DOHH2 (cell line): Measurements from ENCODE around the gene DEFB124.

Source experiments
- H3F3A ChIP-seq: fragments of 200-600 bp; sonication (generic), shearing (Covaris generic); 2 replicates; pipeline ENCODE4 v1.6.0; 2016; ENCODE audit warnings: antibody characterized with exemption, mild to moderate bottlenecking; ENCODE audit not compliant: control insufficient read depth, insufficient read depth
- H3K27ac ChIP-seq: fragments of 200-600 bp; sonication (generic); 2 replicates; pipeline ENCODE4 v1.5.1; 2014; ENCODE audit warnings: low read depth, mild to moderate bottlenecking, low read length, moderate library complexity
- H3K27me3 ChIP-seq: fragments of 200-600 bp; sonication (generic); 2 replicates; pipeline ENCODE4 v1.6.1; 2014; ENCODE audit warnings: mild to moderate bottlenecking, low read length, mixed read lengths; ENCODE audit not compliant: control insufficient read depth
- H3K36me3 ChIP-seq: fragments of 200-600 bp; sonication (generic); 2 replicates; pipeline ENCODE4 v1.6.1; 2014; ENCODE audit warnings: mild to moderate bottlenecking, low read length, moderate library complexity, mixed read lengths; ENCODE audit not compliant: control insufficient read depth
- H3K4me1 ChIP-seq: fragments of 200-600 bp; sonication (generic); 2 replicates; pipeline ENCODE4 v1.6.1; 2014; ENCODE audit warnings: mild to moderate bottlenecking, low read length, mixed read lengths; ENCODE audit not compliant: control insufficient read depth
- H3K4me2 ChIP-seq: fragments of 200-600 bp; sonication (generic); 2 replicates; pipeline ENCODE4 v1.6.0; 2014; ENCODE audit warnings: mild to moderate bottlenecking, low read length, moderate library complexity
- H3K4me3 ChIP-seq: fragments of 200-600 bp; sonication (generic); 2 replicates; pipeline ENCODE4 v1.5.1; 2014; ENCODE audit warnings: mild to moderate bottlenecking, low read length, mixed read lengths
- H3K79me2 ChIP-seq: fragments of 200-600 bp; sonication (generic); 2 replicates; pipeline ENCODE4 v1.6.1; 2014; ENCODE audit warnings: mild to moderate bottlenecking, low read length, mixed read lengths; ENCODE audit not compliant: control insufficient read depth
- H3K9me2 ChIP-seq: fragments of 200-600 bp; sonication (generic); replicated peaks from 2 replicates; pipeline ENCODE4 v1.6.1; 2014; ENCODE audit warnings: mild to moderate bottlenecking, low read length, mixed read lengths; ENCODE audit not compliant: control insufficient read depth
- H3K9me3 ChIP-seq: fragments of 200-600 bp; sonication (generic); 2 replicates; pipeline ENCODE4 v1.6.1; 2014; ENCODE audit warnings: antibody characterized with exemption, low read length, mixed read lengths; ENCODE audit not compliant: control insufficient read depth, insufficient read depth
- H4K20me1 ChIP-seq: fragments of 200-600 bp; sonication (generic); 2 replicates; pipeline ENCODE4 v1.6.0; 2014; ENCODE audit warnings: low read depth, mild to moderate bottlenecking, antibody characterized with exemption, low read length, moderate library complexity; ENCODE audit not compliant: control insufficient read depth, insufficient read depth
- CTCF ChIP-seq: fragments of 200-600 bp; sonication (generic); IDR thresholded peaks from one replicate; pipeline ENCODE4 v1.5.1; 2014; ENCODE audit warnings: antibody characterized with exemption, mild to moderate bottlenecking, low read depth, low read length; ENCODE audit not compliant: poor library complexity, severe bottlenecking
- EZH2phosphoT487 ChIP-seq: fragments of 200-600 bp; sonication (generic); IDR thresholded peaks from 2 replicates; pipeline ENCODE4 v1.6.1; 2017; ENCODE audit warnings: borderline replicate concordance, mild to moderate bottlenecking, antibody characterized with exemption, low read length, moderate library complexity, mixed read lengths

The DEFB124 gene

GRCh38 chr20:31500527-31500926 is 25.6 kb upstream of the DEFB124 start:
- Histone ChIP-seq H3K27ac (no peak overlapping the region), H3K4me3 (no peak overlapping the region), H3K27me3 (0 out of 2 replicates have a peak, but pooled peaks cover 12% of the 10 kb centered on the region), H3K36me3 (no peaks in the 10 kb centered on the region), H3K79me2 (no peaks in the 10 kb centered on the region), H3F3A (no peaks in the 10 kb centered on the region), H3K9me3 (no peaks in the 10 kb centered on the region), H3K9me2 (no peaks in the 10 kb centered on the region), H3K4me1 (no peaks in the 10 kb centered on the region), H4K20me1 (no peaks in the 10 kb centered on the region), H3K4me2 (no peak overlapping the region)
- TF ChIP-seq EZH2phosphoT487 = no peak
- TF ChIP-seq CTCF = no peak

DNA sequence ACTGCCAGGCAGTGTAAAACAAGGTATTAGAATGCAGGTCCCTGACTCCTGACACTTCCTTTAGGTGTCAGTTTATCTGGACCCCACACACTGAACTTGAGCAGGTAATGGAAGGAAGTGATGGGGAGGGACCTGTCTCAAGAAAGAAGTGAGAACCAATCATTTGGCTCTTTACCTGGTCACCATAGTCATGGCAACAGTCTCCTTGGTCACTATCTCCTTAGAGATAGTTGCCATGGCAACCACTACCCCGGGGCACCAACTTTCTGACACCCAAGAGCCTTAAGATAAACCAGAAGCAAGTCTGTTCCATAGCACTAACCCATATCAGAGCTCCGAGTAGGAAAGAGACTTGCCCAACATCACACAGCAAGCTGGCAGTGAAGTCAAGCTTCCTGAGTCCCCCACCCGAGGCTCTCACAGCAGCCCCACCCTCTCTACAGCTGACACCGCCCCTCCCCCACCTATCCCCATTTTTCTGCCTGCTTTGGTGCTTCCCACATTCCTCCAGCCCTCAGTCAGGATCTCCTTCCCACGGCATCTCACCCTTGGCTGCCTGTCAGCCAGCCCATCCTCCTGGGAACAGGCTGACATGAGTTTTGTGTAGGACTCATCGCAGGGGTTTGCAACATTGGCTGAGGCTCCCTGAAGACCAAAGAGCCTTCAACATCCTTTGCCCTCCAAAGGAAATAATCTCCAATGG is 23.1 kb upstream of the DEFB124 start:
- Histone ChIP-seq H3K9me2 (no peaks in the 10 kb centered on the region), H3F3A (no peaks in the 10 kb centered on the region), H3K27me3 (0 out of 2 replicates have a peak, but pooled peaks cover 10% of the 10 kb centered on the region), H3K36me3 (no peaks in the 10 kb centered on the region), H3K9me3 (no peaks in the 10 kb centered on the region), H3K4me3 (no peak overlapping the region), H4K20me1 (no peaks in the 10 kb centered on the region), H3K27ac (no peak overlapping the region), H3K79me2 (no peaks in the 10 kb centered on the region), H3K4me2 (no peak overlapping the region), H3K4me1 (no peaks in the 10 kb centered on the region)
- no peak for TF ChIP-seq EZH2phosphoT487
- TF ChIP-seq CTCF = no peak

DNA sequence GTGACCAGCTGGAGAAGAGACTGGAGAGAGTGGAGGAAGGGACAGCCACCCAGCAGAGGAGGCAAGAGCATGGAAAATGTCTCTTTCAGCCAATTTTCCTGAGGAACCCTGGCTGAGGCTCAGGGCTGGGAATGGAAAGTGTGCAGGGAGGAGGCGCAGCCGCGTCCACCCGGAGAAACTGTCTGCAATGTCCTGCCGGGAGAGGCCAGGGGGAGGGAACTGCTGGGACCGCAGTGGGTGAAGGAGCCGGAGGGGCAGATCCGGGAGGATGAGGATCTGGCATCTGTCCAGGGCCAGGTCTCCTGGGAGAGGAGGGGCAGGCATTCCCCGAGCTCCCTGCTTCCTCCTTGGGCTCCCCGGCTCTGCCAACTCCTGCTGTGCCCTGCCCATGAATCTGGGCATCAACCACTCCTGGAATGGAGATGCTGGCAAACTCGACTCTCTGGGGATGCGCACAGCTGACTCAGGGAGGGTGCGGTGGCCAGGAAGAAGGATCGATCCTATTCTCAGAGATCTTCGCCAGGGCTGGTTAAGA is 21.9 kb upstream of the DEFB124 start:
- H3F3A ChIP-seq = no peaks in the 10 kb centered on the region
- TF ChIP-seq EZH2phosphoT487 (no peak), CTCF (no peak)
- H3K4me2 ChIP-seq = no peak overlapping the region
- no peaks in the 10 kb centered on the region for H3K79me2 ChIP-seq
- H3K27ac ChIP-seq = no peak overlapping the region
- no peaks in the 10 kb centered on the region for H4K20me1 ChIP-seq
- no peaks in the 10 kb centered on the region for H3K9me3 ChIP-seq
- no peaks in the 10 kb centered on the region for H3K36me3 ChIP-seq
- H3K27me3 ChIP-seq = 0 out of 2 replicates have a peak, but pooled peaks cover 10% of the 10 kb centered on the region
- no peaks in the 10 kb centered on the region for H3K9me2 ChIP-seq
- H3K4me1 ChIP-seq = no peaks in the 10 kb centered on the region
- no peak overlapping the region for H3K4me3 ChIP-seq
